Glomerular endothelial cell (primary cell): ENCODE results near the gene ZNF618. TPM values are rescaled to one million over a fixed set of nuclear protein-coding genes. Genes with fewer than 3 reads are reported as not detected.

Source experiments
- DNase-seq: peaks from one replicate; pipeline ENCODE4 v3.0.0-alpha.2; 2011; ENCODE audit warnings: low read depth, low spot score; ENCODE audit errors: extremely low read depth
- total RNA-seq: library from RNA; depleted of rRNA; stranded (reverse); fragments of >200 nt; gene quantifications from 2 replicates; pipeline ENCODE4 v1.2.3, GENCODE V29; 2015

ZNF618 gene
- total RNA-seq, 1 donor from 2014 or later: 34.2 TPM

DNA sequence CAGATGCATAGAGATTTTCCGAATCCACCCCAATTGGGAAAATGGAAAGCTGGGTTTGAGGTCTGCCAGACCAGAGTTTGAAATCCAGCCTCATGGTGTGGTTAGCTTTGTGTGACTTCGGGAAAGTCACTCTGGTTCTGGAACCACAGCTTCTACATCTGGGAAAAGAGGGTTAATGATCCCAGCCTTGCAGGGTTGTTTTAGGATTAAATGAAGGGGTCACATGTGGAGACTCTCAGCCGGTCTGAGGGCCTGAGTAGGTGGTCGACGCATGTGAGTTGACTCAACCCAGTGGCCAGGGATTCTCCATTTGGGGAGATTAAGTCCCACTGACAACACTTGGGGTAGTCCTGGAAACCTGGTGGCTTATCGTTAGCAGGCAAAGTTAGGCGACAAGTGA lies 6.1 kb downstream of the ZNF618 start:
- no peak for DNase-seq

DNA sequence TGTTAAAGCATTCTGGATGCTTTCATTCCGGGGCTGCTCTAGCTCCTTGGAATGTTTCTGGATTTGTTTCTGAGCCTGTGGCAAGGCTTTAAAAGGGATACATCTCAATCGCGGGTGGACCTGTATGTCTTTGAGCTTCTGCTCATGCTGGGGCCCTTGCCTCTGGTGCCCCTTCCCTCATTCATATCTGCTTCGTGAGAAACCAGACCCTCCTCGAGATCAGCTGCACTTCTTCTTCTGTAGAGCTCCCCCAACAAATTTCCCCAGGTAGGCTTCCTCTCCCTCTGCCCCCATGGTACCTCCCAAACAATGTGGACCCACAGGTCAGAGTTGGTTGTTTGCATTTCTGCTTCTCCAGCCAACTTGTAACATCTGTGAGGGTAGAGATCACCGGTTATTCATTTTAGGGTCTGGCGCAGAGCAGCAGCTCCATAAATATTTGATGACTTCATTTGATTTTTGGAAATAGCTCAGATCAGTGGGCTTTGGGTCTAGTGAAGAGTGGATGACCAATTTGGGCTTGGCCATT lies 6.6 kb downstream of the ZNF618 start:
- no peak for DNase-seq

GRCh38 chr9:113885183-113886025 lies 9.3 kb downstream of the ZNF618 start:
- DNase-seq: no peak

DNA sequence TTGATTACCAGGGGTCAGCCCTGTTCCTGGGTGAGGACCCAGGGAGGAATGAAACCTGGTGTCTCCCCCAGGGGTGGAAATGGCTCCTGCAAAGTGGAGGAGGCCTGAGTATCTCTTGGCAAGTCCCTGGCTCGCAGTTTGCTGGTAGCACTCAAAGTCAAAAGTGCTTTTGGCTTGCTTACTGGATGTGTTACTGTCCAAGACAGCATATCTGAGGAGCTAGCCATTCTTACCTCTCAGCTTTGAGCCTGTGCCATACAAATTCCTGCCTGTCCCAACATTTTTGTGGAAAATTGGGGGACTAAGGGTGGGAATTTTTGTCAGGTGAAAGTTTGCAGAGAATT lies 9.9 kb downstream of the ZNF618 start:
- no peak for DNase-seq

DNA sequence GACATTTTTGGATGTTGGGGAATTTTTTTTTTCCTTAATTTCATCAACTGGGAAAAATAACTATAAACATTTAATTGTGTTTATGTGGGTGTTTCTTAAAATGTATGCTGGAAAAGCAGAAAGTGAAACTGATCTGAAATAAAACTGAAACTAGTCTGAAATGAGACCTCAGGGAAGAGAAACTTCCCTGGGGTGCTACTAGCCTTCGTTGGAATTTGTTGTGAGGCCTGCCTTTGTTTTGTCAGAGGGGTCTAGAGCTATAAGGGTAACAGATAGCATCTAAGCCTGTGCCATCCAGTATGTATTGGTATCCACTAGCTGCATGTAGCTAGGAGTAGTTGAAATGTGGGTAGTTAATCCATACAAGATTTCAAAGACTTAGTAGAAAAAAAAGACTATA lies 10.4 kb downstream of the ZNF618 start:
- no peak for DNase-seq

DNA sequence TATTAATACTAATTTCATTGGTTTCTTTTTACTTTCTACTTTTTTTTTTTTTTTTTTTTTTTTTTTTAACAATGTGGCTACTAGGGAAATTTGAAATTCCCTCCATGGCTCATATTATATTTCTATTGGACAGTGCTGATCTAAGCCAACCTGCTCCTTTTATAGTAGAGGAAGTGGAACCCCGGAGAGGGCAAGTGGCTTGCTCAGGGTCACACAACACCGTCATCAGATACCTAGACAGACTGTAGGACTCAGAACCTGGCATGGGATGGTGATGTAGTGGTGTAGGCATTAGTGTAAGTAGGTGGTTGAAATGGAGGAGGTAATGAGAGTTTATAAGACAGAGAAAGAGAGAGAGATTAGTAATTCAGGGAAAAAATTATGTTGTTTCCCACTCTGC lies 10.8 kb downstream of the ZNF618 start:
- no peak for DNase-seq

- no peak for DNase-seq
Measured at GRCh38 chr9:113887436-113887835, 11.3 kb downstream of the ZNF618 start.

GRCh38 chr9:113888336-113888735 lies 12.2 kb downstream of the ZNF618 start:
- no peak for DNase-seq

DNA sequence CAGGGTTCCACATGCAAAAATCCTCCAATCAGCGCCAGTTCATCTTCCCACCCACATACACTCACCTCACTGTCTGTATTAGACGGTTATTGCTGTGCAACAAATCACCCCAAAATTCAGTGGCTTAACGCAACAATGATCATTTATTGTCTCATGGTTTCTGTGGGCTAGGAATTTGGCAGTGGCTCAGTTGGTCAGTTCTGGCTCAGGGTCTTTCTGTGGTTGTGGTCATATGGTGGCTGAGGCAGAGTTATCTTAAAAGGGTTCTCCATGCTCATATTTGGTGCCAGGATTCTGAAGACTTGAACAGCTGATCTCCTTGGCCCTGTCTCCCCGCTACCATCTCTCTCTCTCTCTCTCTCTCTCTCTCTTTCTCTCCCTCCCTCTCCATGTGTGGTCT lies 12.9 kb downstream of the ZNF618 start:
- DNase-seq: no peak

GRCh38 chr9:113890704-113891103 lies 14.6 kb downstream of the ZNF618 start:
- DNase-seq: no peak

GRCh38 chr9:113892861-113893491 lies 16.9 kb downstream of the ZNF618 start:
- DNase-seq: no peak

DNA sequence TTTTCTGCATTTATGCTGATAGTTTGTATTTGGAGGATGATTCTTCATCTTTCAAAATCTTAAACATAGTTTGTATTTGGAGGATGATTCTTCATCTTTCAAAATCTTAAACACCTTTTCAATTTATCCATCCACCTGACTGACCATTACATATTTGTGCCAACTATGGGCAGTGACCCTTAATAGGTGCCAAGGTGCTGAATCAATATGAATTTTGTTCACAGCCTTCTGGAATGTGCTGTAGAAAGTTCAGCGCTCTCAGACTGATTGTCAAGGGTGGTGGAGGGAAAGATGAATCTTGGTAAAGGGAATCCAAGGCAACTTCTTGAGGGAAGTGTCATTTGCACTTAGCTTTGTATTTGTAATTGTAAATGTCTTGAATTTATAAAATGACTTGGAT lies 18.1 kb downstream of the ZNF618 start:
- no peak for DNase-seq

GRCh38 chr9:113895526-113895925 lies 19.4 kb downstream of the ZNF618 start:
- no peak for DNase-seq

DNA sequence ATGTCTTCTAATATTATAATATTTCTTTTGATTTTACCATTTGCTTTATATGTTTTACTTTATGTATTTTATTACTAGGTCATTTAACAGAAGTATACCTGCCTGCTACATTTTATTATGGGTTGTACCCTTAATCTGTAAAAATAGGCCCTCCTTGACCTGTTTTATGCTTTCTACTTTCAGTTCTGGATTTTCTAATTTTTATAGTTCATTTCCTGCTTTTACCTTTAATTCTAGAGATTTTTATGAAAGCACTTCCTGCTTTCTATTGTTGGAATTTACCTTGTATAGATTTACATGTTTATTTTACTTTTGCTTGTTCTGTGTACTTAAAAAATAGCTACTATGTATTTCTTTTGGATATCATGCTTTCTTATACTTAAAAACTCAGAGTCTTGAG lies 20.6 kb downstream of the ZNF618 start:
- DNase-seq: no peak

- no peak for DNase-seq
Measured at GRCh38 chr9:113898151-113898550, 22.0 kb downstream of the ZNF618 start.

- no peak for DNase-seq
Measured at GRCh38 chr9:113898596-113898995, 22.5 kb downstream of the ZNF618 start.

GRCh38 chr9:113899205-113899604 lies 23.1 kb downstream of the ZNF618 start:
- no peak for DNase-seq

- no peak for DNase-seq
Measured at GRCh38 chr9:113901221-113901688, 25.1 kb downstream of the ZNF618 start.

DNA sequence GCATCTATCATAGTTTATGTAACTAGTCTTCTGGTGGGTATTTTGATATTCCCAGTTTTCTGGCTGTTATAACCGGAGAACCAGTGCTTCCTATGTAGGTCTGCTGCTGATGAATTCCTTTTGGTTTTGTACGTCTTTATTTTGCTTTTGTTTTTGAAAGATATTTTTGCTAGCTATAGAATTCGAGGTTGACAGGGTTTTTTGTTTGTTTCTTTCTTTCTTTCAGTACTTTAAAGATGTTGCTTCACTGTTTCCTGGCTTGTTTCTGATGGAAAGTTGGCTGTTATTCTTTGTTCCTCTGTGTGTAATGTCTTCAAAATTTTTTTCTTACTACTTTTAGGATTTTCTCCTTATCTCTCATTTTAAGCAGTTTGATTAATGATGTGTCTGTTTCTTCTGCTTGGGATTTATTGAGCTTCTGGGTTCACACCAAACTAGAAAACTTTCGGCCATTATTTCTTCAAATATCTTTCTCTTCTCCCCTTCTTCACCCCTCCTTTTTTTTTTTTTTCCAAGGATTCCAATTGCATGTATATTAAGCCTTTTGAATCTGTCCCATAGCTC lies 27.5 kb downstream of the ZNF618 start:
- no peak for DNase-seq

DNA sequence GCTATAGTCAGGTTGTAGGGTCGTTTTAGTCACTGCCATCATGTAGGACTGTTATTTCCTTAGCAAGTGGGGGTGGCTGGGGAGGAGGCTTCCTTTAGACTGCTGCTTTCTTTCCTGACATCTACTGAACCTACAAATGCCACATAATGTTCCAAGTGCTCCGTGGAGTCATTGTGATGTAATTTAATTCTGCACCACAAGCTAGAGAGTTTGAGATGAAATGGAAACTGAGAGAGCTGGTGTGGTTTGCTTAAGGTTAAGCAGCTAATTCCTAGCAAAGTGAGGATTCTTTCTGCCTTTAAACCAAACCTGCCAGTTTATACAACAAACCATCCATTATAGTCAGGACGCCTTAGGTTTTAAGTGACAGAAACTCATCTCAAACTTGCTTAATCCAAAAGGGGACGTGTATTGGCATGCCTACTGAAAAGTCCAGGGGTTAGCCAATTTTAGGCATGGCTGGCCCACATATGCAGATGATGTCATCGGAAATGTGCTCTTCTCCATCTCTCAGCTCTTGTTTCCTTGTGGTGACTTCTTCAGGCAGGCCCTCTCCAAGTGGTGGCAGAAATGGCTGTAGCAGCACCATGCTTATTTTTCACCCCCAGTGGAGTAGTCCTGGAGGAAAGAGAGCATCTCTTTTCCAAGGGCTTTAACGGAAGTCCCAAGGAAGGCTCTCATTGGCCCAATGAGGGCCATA lies 30.5 kb downstream of the ZNF618 start:
- no peak for DNase-seq

DNA sequence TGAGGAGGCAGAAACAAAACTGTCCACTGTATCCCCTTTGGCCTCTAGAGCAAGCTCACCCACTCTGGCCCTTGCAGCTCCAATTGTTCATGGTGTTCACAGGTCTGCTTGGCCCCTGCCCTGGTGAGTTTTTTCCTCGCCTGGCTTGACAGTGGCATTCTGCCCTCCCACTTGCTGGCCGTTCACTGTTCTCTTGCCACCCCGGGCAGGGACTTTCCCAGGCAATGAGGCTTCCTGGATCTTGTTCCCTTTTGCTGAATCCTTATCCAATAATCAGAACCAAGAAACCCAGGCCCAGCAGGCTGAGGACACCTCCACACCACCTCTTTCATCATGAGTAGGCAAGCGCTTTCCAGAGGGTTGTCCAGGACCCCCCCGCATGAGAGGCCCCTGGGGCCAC lies 31.2 kb downstream of the ZNF618 start:
- no peak for DNase-seq
